Measurements from ENCODE around the gene SLC25A29.
"Not testable (repeated sequence)": the region's sequence is repeated elsewhere in the genome, so short reads cannot be mapped to it uniquely, and the experiment has no call there.

The SLC25A29 gene

GRCh38 chr14:100306101-100306997 is at the start of gene SLC25A29:
TSS of gene SLC25A29 (minus strand) at chr14:100306444. CDS start at chr14:100306232, 212 bp downstream.
- peak; percentile 90 for DNase-seq

- DNase-seq = no peak
These were observed 44.7 kb upstream of the SLC25A29 start for GRCh38 chr14:100350986-100351385.

- no peak for DNase-seq
These were observed 44.2 kb upstream of the SLC25A29 start for GRCh38 chr14:100350276-100350926.

GRCh38 chr14:100348784-100349685 is 42.8 kb upstream of the SLC25A29 start:
- no peak for DNase-seq

GRCh38 chr14:100348253-100348729 is 42.0 kb upstream of the SLC25A29 start:
- no peak for DNase-seq

- DNase-seq = no peak
These were observed 40.3 kb upstream of the SLC25A29 start for GRCh38 chr14:100346306-100347091.

GRCh38 chr14:100345711-100346110 is 39.5 kb upstream of the SLC25A29 start:
- DNase-seq = no peak

GRCh38 chr14:100344657-100345056 is 38.4 kb upstream of the SLC25A29 start:
- DNase-seq = not testable (repeated sequence)

GRCh38 chr14:100342826-100343225 is 36.6 kb upstream of the SLC25A29 start:
- not testable (repeated sequence) for DNase-seq

GRCh38 chr14:100342195-100342594 is 36.0 kb upstream of the SLC25A29 start:
- no peak for DNase-seq

- DNase-seq = no peak
These were observed 35.2 kb upstream of the SLC25A29 start for GRCh38 chr14:100341301-100342031.

GRCh38 chr14:100340423-100340813 is 34.2 kb upstream of the SLC25A29 start:
- DNase-seq = no peak

GRCh38 chr14:100339766-100340422 is 33.6 kb upstream of the SLC25A29 start:
- no peak for DNase-seq

- DNase-seq = no peak
These were observed 30.6 kb upstream of the SLC25A29 start for GRCh38 chr14:100336618-100337530.

GRCh38 chr14:100334904-100335303 is 28.7 kb upstream of the SLC25A29 start:
- DNase-seq = no peak

GRCh38 chr14:100333827-100334226 is 27.6 kb upstream of the SLC25A29 start:
- peak; percentile 24 for DNase-seq

GRCh38 chr14:100333311-100333710 is 27.1 kb upstream of the SLC25A29 start:
- no peak for DNase-seq

- no peak for DNase-seq
These were observed 26.6 kb upstream of the SLC25A29 start for GRCh38 chr14:100332797-100333196.

- DNase-seq = no peak
These were observed 25.9 kb upstream of the SLC25A29 start for GRCh38 chr14:100332071-100332639.

All from right forelimb (tissue), 1 donor.